GM12878 (cell line): Measurements from ENCODE around the gene L1TD1. TPM values are rescaled to one million over a fixed set of nuclear protein-coding genes. Genes with fewer than 3 reads are reported as not detected.
A peak's percentile ranks its signal among the peaks of the same experiment; 100 is the strongest.

ENCODE experiments used
- ATAC-seq: fragments of 200-7000 bp; cut with Tn5 transposase; 3 replicates; pipeline ENCODE4 v1.9.1; 2020; ENCODE audit warnings: mild to moderate bottlenecking, moderate library complexity
- Bru-seq: library from RNA; stranded (reverse); fragments of 400-500 nt; gene quantifications from one replicate; lab custom pipeline; 2021; lab: Mats Ljungman, UMichigan
- BruChase-seq, 2 experiments: library from RNA; stranded (reverse); fragments of 400-500 nt; gene quantifications; one replicate each; lab custom pipeline; 2021; lab: Mats Ljungman, UMichigan
- BruUV-seq: library from RNA; stranded (reverse); fragments of 400-500 nt; replicated peaks from 2 replicates; lab custom pipeline; 2021; lab: Mats Ljungman, UMichigan
- CTCF ChIA-PET: fragments of 300-600 bp; sonication (Branson Sonifier 250); formaldehyde crosslinking; extraction: SDS; loops from one replicate; lab custom pipeline; 2021; ENCODE audit warnings: inconsistent platforms; lab: Yijun Ruan, JAX
- POLR2A ChIA-PET: fragments of 350-600 bp; formaldehyde crosslinking; extraction: SDS; loops from one replicate; lab custom pipeline; 2021; ENCODE audit warnings: inconsistent platforms; lab: Charles Lee
- RAD21 ChIA-PET: fragments of 300-600 bp; sonication (Branson Sonifier 250); formaldehyde crosslinking; loops from one replicate; lab custom pipeline; 2023; ENCODE audit warnings: antibody characterized with exemption; ENCODE audit not compliant: unreplicated experiment; lab: Charles Lee
- SMC1A ChIA-PET: fragments of 300-600 bp; sonication (Branson Sonifier 250); formaldehyde crosslinking; loops from one replicate; lab custom pipeline; 2023; ENCODE audit not compliant: unreplicated experiment, uncharacterized antibody; lab: Charles Lee
- DNase-seq: peaks from one replicate; pipeline ENCODE4 v3.0.0-alpha.2; 2011; ENCODE audit warnings: low read depth, low spot score
- FAIRE-seq: peaks from 3 replicates; lab custom pipeline; 2011; peaks lifted over from hg19 to GRCh38; lab: Jason Lieb, UNC
- H2AFZ ChIP-seq: 2 replicates; pipeline ENCODE4 v1.6.0; 2011; ENCODE audit warnings: low read depth, low read length, control low read depth; ENCODE audit not compliant: control insufficient read depth
- H3K27ac ChIP-seq: 2 replicates; pipeline ENCODE4 v1.5.1; 2011; ENCODE audit warnings: control low read depth; ENCODE audit not compliant: control insufficient read depth, insufficient read depth
- H3K27me3 ChIP-seq, 2 experiments: replicated peaks in 1 of 2; 2 replicates each; pipeline versions ENCODE4 v1.6.0 to v1.6.1; 2011; ENCODE audit warnings: low read length in 1 of 2; ENCODE audit not compliant: control insufficient read depth in 2 of 2, insufficient read depth in 2 of 2
- H3K36me3 ChIP-seq, 2 experiments: 2 replicates each; pipeline ENCODE4 v1.5.1; 2011; ENCODE audit warnings: low read length in 1 of 2; ENCODE audit not compliant: control insufficient read depth in 2 of 2, insufficient read depth in 2 of 2
- H3K4me1 ChIP-seq: 2 replicates; pipeline ENCODE4 v1.6.1; 2011; ENCODE audit warnings: mild to moderate bottlenecking, low read length, moderate library complexity, mixed read lengths; ENCODE audit not compliant: control insufficient read depth, insufficient read depth
- H3K4me2 ChIP-seq: 2 replicates; pipeline ENCODE4 v1.6.0; 2011; ENCODE audit warnings: control low read depth; ENCODE audit not compliant: control insufficient read depth, insufficient read depth
- H3K4me3 ChIP-seq: fragments of 200-600 bp; sonication (generic); 2 replicates; pipeline ENCODE4 v1.5.1; 2016
- H3K79me2 ChIP-seq: 2 replicates; pipeline ENCODE4 v1.6.0; 2011; ENCODE audit warnings: low read length; ENCODE audit not compliant: control insufficient read depth, insufficient read depth
- H3K9ac ChIP-seq: 2 replicates; pipeline ENCODE4 v1.8.0; 2011; ENCODE audit warnings: low read length, control low read depth, mixed read lengths; ENCODE audit not compliant: control insufficient read depth, insufficient read depth
- H3K9me3 ChIP-seq: replicated peaks from 3 replicates; pipeline ENCODE4 v1.5.1; 2011; ENCODE audit warnings: mild to moderate bottlenecking, low read length; ENCODE audit not compliant: control insufficient read depth, insufficient read depth
- H4K20me1 ChIP-seq: 2 replicates; pipeline ENCODE4 v1.6.0; 2011; ENCODE audit not compliant: control insufficient read depth, insufficient read depth
- BACH1 ChIP-seq: fragments of 450-650 bp; IDR thresholded peaks from 2 replicates; pipeline ENCODE4 v1.6.1; 2017; ENCODE audit warnings: mild to moderate bottlenecking, borderline replicate concordance
- CREM ChIP-seq: IDR thresholded peaks from 2 replicates; pipeline ENCODE4 v1.6.1; 2014; ENCODE audit warnings: antibody characterized with exemption, low read depth
- GATAD2B ChIP-seq: fragments of 450-650 bp; conservative IDR thresholded peaks from 2 replicates; pipeline ENCODE4 v1.6.1; 2017; ENCODE audit warnings: low read depth, mild to moderate bottlenecking, moderate library complexity
- NFYB ChIP-seq: IDR thresholded peaks from 2 replicates; pipeline ENCODE4 v1.6.1; 2011; ENCODE audit warnings: low read depth, mild to moderate bottlenecking, low read length, improper control_type of control experiment, moderate library complexity; ENCODE audit not compliant: insufficient read depth
- RB1 ChIP-seq: fragments of 450-650 bp; formaldehyde crosslinking; IDR thresholded peaks from 2 replicates; pipeline ENCODE4 v1.6.1; 2017; ENCODE audit warnings: mild to moderate bottlenecking, borderline replicate concordance
- SMARCA5 ChIP-seq: fragments of 450-650 bp; IDR thresholded peaks from 2 replicates; pipeline ENCODE4 v1.6.1; 2017; ENCODE audit warnings: mild to moderate bottlenecking
- TBL1XR1 ChIP-seq: IDR thresholded peaks from 2 replicates; pipeline ENCODE4 v1.6.1; 2012; ENCODE audit warnings: low read depth, low read length, improper control_type of control experiment
- WGBS: methylation state at CpG from one replicate; pipeline ENCODE4 v1.1.6; 2016; ENCODE audit warnings: low lambda C conversion rate; ENCODE audit not compliant: insufficient replicate concordance, insufficient coverage; ENCODE audit errors: missing lambda C conversion rate; 5-methylcytosine and 5-hydroxymethylcytosine counted together
- in situ Hi-C: fragments of 300-500 bp; cut with MboI; formaldehyde crosslinking; loops from 9 replicates; pipeline ENCODE4 v1.14.3; 2018; ENCODE audit warnings: mixed read lengths
- intact Hi-C: fragments of 100-400 bp; cut with micrococcal nuclease; formaldehyde crosslinking; loops from one replicate; pipeline ENCODE4 v1.14.2; 2022; ENCODE audit not compliant: unreplicated experiment
- long read RNA-seq, 2 experiments: library from polyadenylated mRNA; unstranded; transcript quantifications; one replicate each; pipeline ENCODE4 v2.0.0, GENCODE V29; 2019 to 2020
- polyA minus RNA-seq, 3 experiments: library from RNA; depleted of rRNA, polyadenylated mRNA; stranded (reverse); fragments of >200 nt; gene quantifications; 2 replicates each; pipeline ENCODE4 v1.2.3, GENCODE V29; 2011
- polyA plus RNA-seq, 11 experiments: library from polyadenylated mRNA; depleted of rRNA in 4 of 11; unstranded in 6 of 11; stranded (reverse) in 5 of 11; fragments of >200 nt; fragmentation: Nextera tagmentation in 4 of 11; fragmentation: Illumina TruSeq in 1 of 11; extraction: Ambion mirVana in 4 of 11; extraction: Trizol in 1 of 11; gene quantifications; 1 replicate in 1 of 11; 2 replicates in 10 of 11; pipeline versions ENCODE4 v1.2.1 to v1.2.3, GENCODE V29; 2011 to 2016; ENCODE audit warnings: inconsistent platforms in 2 of 11, missing spikeins in 2 of 11, low read depth in 1 of 11
- total RNA-seq, 4 experiments: library from RNA; depleted of rRNA in 3 of 4; stranded (reverse); fragments of >200 nt in 3 of 4; fragmentation: Illumina TruSeq in 1 of 4; extraction: Trizol in 1 of 4; gene quantifications; 2 replicates each; pipeline versions ENCODE4 v1.2.1 to v1.2.3, GENCODE V29; 2013 to 2021
- TF ChIP-seq, protein P1 (sequence below): fragments of 450-650 bp; IDR thresholded peaks from 2 replicates; pipeline ENCODE4 v1.6.1; 2017; ENCODE audit warnings: antibody characterized with exemption, mild to moderate bottlenecking, moderate library complexity
- TF ChIP-seq, protein P2 (sequence below): fragments of 450-650 bp; IDR thresholded peaks from 2 replicates; pipeline ENCODE4 v1.6.1; 2017; ENCODE audit warnings: mild to moderate bottlenecking, moderate library complexity

Gene L1TD1, protein sequence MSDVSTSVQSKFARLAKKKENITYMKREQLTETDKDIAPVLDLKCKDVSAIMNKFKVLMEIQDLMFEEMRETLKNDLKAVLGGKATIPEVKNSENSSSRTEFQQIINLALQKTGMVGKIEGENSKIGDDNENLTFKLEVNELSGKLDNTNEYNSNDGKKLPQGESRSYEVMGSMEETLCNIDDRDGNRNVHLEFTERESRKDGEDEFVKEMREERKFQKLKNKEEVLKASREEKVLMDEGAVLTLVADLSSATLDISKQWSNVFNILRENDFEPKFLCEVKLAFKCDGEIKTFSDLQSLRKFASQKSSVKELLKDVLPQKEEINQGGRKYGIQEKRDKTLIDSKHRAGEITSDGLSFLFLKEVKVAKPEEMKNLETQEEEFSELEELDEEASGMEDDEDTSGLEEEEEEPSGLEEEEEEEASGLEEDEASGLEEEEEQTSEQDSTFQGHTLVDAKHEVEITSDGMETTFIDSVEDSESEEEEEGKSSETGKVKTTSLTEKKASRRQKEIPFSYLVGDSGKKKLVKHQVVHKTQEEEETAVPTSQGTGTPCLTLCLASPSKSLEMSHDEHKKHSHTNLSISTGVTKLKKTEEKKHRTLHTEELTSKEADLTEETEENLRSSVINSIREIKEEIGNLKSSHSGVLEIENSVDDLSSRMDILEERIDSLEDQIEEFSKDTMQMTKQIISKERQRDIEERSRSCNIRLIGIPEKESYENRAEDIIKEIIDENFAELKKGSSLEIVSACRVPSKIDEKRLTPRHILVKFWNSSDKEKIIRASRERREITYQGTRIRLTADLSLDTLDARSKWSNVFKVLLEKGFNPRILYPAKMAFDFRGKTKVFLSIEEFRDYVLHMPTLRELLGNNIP
- not detected in 2 replicates for total RNA-seq (2013; cell fraction: nucleolus; rRNA removed)
- not detected in 2 replicates for total RNA-seq (2014; rRNA removed)
- total RNA-seq (2014; rRNA removed; fragmentation: Illumina TruSeq; extraction: Trizol), result not detected in 2 replicates
- total RNA-seq (2021), result 0.24 and 0.31 TPM in 2 replicates
- not detected for polyA plus RNA-seq (2011; ENCODE audit: low read depth)
- not detected in 2 replicates for polyA plus RNA-seq (2011; rRNA removed)
- not detected in 2 replicates for polyA plus RNA-seq (2011; cell fraction: cytosol; rRNA removed)
- polyA plus RNA-seq (2011; cell fraction: nucleus; rRNA removed), result not detected in 2 replicates
- polyA plus RNA-seq (2012), result 0.03 TPM in 1 of 2 replicates, not detected in the other
- not detected in 2 replicates for polyA plus RNA-seq (2014; fragmentation: Illumina TruSeq; extraction: Trizol)
- polyA plus RNA-seq (2014; fragmentation: Nextera tagmentation; extraction: Ambion mirVana), result not detected
- not detected in 2 replicates for polyA plus RNA-seq (2014; rRNA removed)
- under 1 TPM; 0.07 to 0.21 TPM for polyA plus RNA-seq (2016; fragmentation: Nextera tagmentation; extraction: Ambion mirVana)
- polyA minus RNA-seq (2011; rRNA and poly(A)+ RNA removed), result 0.05 TPM in 1 of 2 replicates, not detected in the other
- not detected in 2 replicates for polyA minus RNA-seq (2011; cell fraction: cytosol; rRNA and poly(A)+ RNA removed)
- not detected in 2 replicates for polyA minus RNA-seq (2011; cell fraction: nucleus; rRNA and poly(A)+ RNA removed)
- percentile 15 among the genes with signal in this experiment for Bru-seq, nascent RNA
- BruChase-seq, experiment 1, labeled RNA remaining after a 6-hour chase, result percentile 23 among the genes with signal in this experiment
- BruChase-seq, experiment 2, labeled RNA remaining after a 2-hour chase, result percentile 30 among the genes with signal in this experiment
- long read RNA-seq, experiment 1, result 0 reads
- long read RNA-seq, experiment 2, result 0 reads

GRCh38 chr1:62194651-62195544 is at the start of gene L1TD1:
TSS of gene L1TD1 (plus strand) at chr1:62194849. CDS start at chr1:62206629, 11,780 bp downstream.
- FAIRE-seq, result no peak
- H3K79me2 ChIP-seq, result no peaks in the 10 kb centered on the region
- no peaks in the 10 kb centered on the region for H3K4me1 ChIP-seq
- H3K27me3 ChIP-seq, result no peaks in the 10 kb centered on the region; a peak in 1 of 4 replicates
- no peak within 1 kb of the TSS for H3K9ac ChIP-seq
- SMC1A ChIA-PET, result no interaction called here
- H3K36me3 ChIP-seq, result no peaks in the 10 kb centered on the region
- ATAC-seq, result no peak
- no peak within 1 kb of the TSS for H3K4me3 ChIP-seq
- intact Hi-C loops, result no loop called here
- no TSS peak for BruUV-seq
- RAD21 ChIA-PET, result no interaction called here
- no peak within 1 kb of the TSS for H2AFZ ChIP-seq
- DNase-seq, result no peak
- POLR2A ChIA-PET, result no interaction called here
- no peaks in the 10 kb centered on the region; the same call in 2 of the 3 replicates for H3K9me3 ChIP-seq
- no peak within 1 kb of the TSS for H3K4me2 ChIP-seq
- CTCF ChIA-PET, result no interaction called here
- in situ Hi-C loops, result no loop called here
- 42% methylated on average over 37 of the region's 55 CpGs for WGBS
- no peak within 1 kb of the TSS for H3K27ac ChIP-seq
- no peaks in the 10 kb centered on the region for H4K20me1 ChIP-seq
- TF ChIP-seq BACH1 (no peak), NFYB (no peak), RB1 (no peak), TBL1XR1 (no peak), GATAD2B (no peak), CREM (no peak), SMARCA5 (no peak)
- TF ChIP-seq, protein P1, sequence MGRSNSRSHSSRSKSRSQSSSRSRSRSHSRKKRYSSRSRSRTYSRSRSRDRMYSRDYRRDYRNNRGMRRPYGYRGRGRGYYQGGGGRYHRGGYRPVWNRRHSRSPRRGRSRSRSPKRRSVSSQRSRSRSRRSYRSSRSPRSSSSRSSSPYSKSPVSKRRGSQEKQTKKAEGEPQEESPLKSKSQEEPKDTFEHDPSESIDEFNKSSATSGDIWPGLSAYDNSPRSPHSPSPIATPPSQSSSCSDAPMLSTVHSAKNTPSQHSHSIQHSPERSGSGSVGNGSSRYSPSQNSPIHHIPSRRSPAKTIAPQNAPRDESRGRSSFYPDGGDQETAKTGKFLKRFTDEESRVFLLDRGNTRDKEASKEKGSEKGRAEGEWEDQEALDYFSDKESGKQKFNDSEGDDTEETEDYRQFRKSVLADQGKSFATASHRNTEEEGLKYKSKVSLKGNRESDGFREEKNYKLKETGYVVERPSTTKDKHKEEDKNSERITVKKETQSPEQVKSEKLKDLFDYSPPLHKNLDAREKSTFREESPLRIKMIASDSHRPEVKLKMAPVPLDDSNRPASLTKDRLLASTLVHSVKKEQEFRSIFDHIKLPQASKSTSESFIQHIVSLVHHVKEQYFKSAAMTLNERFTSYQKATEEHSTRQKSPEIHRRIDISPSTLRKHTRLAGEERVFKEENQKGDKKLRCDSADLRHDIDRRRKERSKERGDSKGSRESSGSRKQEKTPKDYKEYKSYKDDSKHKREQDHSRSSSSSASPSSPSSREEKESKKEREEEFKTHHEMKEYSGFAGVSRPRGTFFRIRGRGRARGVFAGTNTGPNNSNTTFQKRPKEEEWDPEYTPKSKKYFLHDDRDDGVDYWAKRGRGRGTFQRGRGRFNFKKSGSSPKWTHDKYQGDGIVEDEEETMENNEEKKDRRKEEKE, result no peak
- TF ChIP-seq, protein P2, sequence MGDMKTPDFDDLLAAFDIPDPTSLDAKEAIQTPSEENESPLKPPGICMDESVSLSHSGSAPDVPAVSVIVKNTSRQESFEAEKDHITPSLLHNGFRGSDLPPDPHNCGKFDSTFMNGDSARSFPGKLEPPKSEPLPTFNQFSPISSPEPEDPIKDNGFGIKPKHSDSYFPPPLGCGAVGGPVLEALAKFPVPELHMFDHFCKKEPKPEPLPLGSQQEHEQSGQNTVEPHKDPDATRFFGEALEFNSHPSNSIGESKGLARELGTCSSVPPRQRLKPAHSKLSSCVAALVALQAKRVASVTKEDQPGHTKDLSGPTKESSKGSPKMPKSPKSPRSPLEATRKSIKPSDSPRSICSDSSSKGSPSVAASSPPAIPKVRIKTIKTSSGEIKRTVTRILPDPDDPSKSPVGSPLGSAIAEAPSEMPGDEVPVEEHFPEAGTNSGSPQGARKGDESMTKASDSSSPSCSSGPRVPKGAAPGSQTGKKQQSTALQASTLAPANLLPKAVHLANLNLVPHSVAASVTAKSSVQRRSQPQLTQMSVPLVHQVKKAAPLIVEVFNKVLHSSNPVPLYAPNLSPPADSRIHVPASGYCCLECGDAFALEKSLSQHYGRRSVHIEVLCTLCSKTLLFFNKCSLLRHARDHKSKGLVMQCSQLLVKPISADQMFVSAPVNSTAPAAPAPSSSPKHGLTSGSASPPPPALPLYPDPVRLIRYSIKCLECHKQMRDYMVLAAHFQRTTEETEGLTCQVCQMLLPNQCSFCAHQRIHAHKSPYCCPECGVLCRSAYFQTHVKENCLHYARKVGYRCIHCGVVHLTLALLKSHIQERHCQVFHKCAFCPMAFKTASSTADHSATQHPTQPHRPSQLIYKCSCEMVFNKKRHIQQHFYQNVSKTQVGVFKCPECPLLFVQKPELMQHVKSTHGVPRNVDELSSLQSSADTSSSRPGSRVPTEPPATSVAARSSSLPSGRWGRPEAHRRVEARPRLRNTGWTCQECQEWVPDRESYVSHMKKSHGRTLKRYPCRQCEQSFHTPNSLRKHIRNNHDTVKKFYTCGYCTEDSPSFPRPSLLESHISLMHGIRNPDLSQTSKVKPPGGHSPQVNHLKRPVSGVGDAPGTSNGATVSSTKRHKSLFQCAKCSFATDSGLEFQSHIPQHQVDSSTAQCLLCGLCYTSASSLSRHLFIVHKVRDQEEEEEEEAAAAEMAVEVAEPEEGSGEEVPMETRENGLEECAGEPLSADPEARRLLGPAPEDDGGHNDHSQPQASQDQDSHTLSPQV, result no peak
